ENCODE measurements around the gene LRWD1. TPM values are rescaled to one million over a fixed set of nuclear protein-coding genes. Genes with fewer than 3 reads are reported as not detected.
"Not testable (repeated sequence)": the region's sequence is repeated elsewhere in the genome, so short reads cannot be mapped to it uniquely, and the experiment has no call there.

LRWD1 gene
- total RNA-seq, 4 donors from 2014 or later, result 9.8 to 19.2 (median 16.4) TPM

GRCh38 chr7:102451371-102452054 is 13.3 kb upstream of the LRWD1 start:
- TF ChIP-seq EP300 (IDR thresholded peaks at IDR 0.05), result no peak
- no peak overlapping the region for H3K27ac ChIP-seq
- no peak overlapping the region for H3K4me3 ChIP-seq
- peaks cover 4% of the 10 kb centered on the region for H3K4me1 ChIP-seq
- H3K9me3 ChIP-seq, result no peaks in the 10 kb centered on the region
- WGBS, result 35% methylated on average over 14 of the region's 23 CpGs
- no peaks in the 10 kb centered on the region for H3K27me3 ChIP-seq
- DNase-seq (ENCODE audit: low spot score in 2 of 2), result no peak
- peaks cover 27% of the 10 kb centered on the region for H3K36me3 ChIP-seq

- no peak overlapping the region for H3K4me3 ChIP-seq
- H3K9me3 ChIP-seq, result no peaks in the 10 kb centered on the region
- H3K36me3 ChIP-seq, result peaks cover 27% of the 10 kb centered on the region
- no peak for DNase-seq (ENCODE audit: low spot score in 2 of 2)
- no peak for TF ChIP-seq POLR2A (IDR thresholded peaks at IDR 0.05)
- no peak for TF ChIP-seq EP300 (IDR thresholded peaks at IDR 0.05)
- TF ChIP-seq POLR2AphosphoS5 (IDR thresholded peaks at IDR 0.05), result no peak
- TF ChIP-seq CTCF (IDR thresholded peaks at IDR 0.05), result no peak
- H3K4me1 ChIP-seq, result peaks cover 4% of the 10 kb centered on the region
- WGBS, result 86% methylated on average over 6 of the region's 6 CpGs
- H3K27me3 ChIP-seq, result no peaks in the 10 kb centered on the region
- H3K27ac ChIP-seq, result no peak overlapping the region
Observed at GRCh38 chr7:102452451-102452850, 12.3 kb upstream of the LRWD1 start.

GRCh38 chr7:102453319-102453718 is 11.5 kb upstream of the LRWD1 start:
- 70% methylated on average over 6 of the region's 7 CpGs for WGBS
- H3K36me3 ChIP-seq, result peaks cover 32% of the 10 kb centered on the region
- H3K27me3 ChIP-seq, result no peaks in the 10 kb centered on the region
- H3K4me1 ChIP-seq, result peaks cover 4% of the 10 kb centered on the region
- DNase-seq (ENCODE audit: low spot score in 2 of 2), result no peak
- no peaks in the 10 kb centered on the region for H3K9me3 ChIP-seq
- H3K4me3 ChIP-seq, result no peak overlapping the region
- no peak overlapping the region for H3K27ac ChIP-seq
- TF ChIP-seq POLR2A (IDR thresholded peaks at IDR 0.05) (no peak), EP300 (IDR thresholded peaks at IDR 0.05) (no peak), POLR2AphosphoS5 (IDR thresholded peaks at IDR 0.05) (no peak), CTCF (IDR thresholded peaks at IDR 0.05) (no peak)

GRCh38 chr7:102454468-102454867 is 10.3 kb upstream of the LRWD1 start:
- peaks cover 43% of the 10 kb centered on the region for H3K36me3 ChIP-seq
- TF ChIP-seq EP300 (IDR thresholded peaks at IDR 0.05), result no peak
- no peak for TF ChIP-seq POLR2A (IDR thresholded peaks at IDR 0.05)
- TF ChIP-seq POLR2AphosphoS5 (IDR thresholded peaks at IDR 0.05), result no peak
- no peak for TF ChIP-seq CTCF (IDR thresholded peaks at IDR 0.05)
- H3K27ac ChIP-seq, result no peak overlapping the region
- no peaks in the 10 kb centered on the region for H3K27me3 ChIP-seq
- no peak for DNase-seq (ENCODE audit: low spot score in 2 of 2)
- peaks cover 4% of the 10 kb centered on the region for H3K4me1 ChIP-seq
- WGBS, result 66% methylated on average over 5 of the region's 12 CpGs
- no peaks in the 10 kb centered on the region for H3K9me3 ChIP-seq
- no peak overlapping the region for H3K4me3 ChIP-seq

- not testable (repeated sequence) for H3K27ac ChIP-seq
- H3K36me3 ChIP-seq, result peaks cover 44% of the 10 kb centered on the region
Observed at GRCh38 chr7:102454932-102455331, 9.9 kb upstream of the LRWD1 start.

GRCh38 chr7:102455596-102455995 is 9.2 kb upstream of the LRWD1 start:
- TF ChIP-seq POLR2A (IDR thresholded peaks at IDR 0.05) (no peak), CTCF (IDR thresholded peaks at IDR 0.05) (no peak), POLR2AphosphoS5 (IDR thresholded peaks at IDR 0.05) (no peak), EP300 (IDR thresholded peaks at IDR 0.05) (no peak)
- H3K27me3 ChIP-seq, result no peaks in the 10 kb centered on the region
- H3K36me3 ChIP-seq, result peaks cover 44% of the 10 kb centered on the region
- H3K9me3 ChIP-seq, result no peaks in the 10 kb centered on the region
- peaks cover 4% of the 10 kb centered on the region for H3K4me1 ChIP-seq
- WGBS, result 90% methylated on average over 2 of the region's 11 CpGs
- H3K27ac ChIP-seq, result no peak overlapping the region
- H3K4me3 ChIP-seq, result no peak overlapping the region
- no peak for DNase-seq (ENCODE audit: low spot score in 2 of 2)

More at GRCh38 chr7:102454932-102455331, 9.9 kb upstream of the LRWD1 start:
- H3K27me3 ChIP-seq; DNase-seq (ENCODE audit: low spot score in 2 of 2); H3K9me3 ChIP-seq; H3K4me1 ChIP-seq; H3K4me3 ChIP-seq: not testable (repeated sequence)
- WGBS, result 88% methylated on average over 10 of the region's 10 CpGs
